WTC11 (cell line): ENCODE measurements around the gene RIMS4.

ENCODE experiments used
- AFF4 ChIP-seq: sonication (generic); formaldehyde crosslinking; IDR thresholded peaks from 2 replicates; pipeline ENCODE4 v1.8.1; 2023; ENCODE audit warnings: mild to moderate bottlenecking, missing genetic modification reagents, borderline replicate concordance
- ATF2 ChIP-seq: sonication (generic); formaldehyde crosslinking; IDR thresholded peaks from 2 replicates; pipeline ENCODE4 v1.8.1; 2022; ENCODE audit warnings: low read depth, missing genetic modification reagents, borderline replicate concordance
- CREB1 ChIP-seq: sonication (generic); formaldehyde crosslinking; IDR thresholded peaks from 2 replicates; pipeline ENCODE4 v1.8.0; 2023; ENCODE audit warnings: mild to moderate bottlenecking, missing genetic modification reagents
- CTCF ChIP-seq: fragments of 200-600 bp; IDR thresholded peaks from 2 replicates; pipeline ENCODE4 v1.8.0; 2022; ENCODE audit warnings: antibody characterized with exemption
- NR1H2 ChIP-seq: sonication (generic); formaldehyde crosslinking; IDR thresholded peaks from 2 replicates; pipeline ENCODE4 v1.9.0; 2021; ENCODE audit warnings: mild to moderate bottlenecking, moderate library complexity, missing genetic modification reagents

GRCh38 chr20:44790638-44791393, 19.5 kb downstream of the RIMS4 start:
- TF ChIP-seq AFF4 (CRISPR knock-in tag) = no peak
- TF ChIP-seq ATF2 = no peak
- TF ChIP-seq CTCF = no peak
- TF ChIP-seq CREB1 (CRISPR knock-in tag) = no peak
- TF ChIP-seq NR1H2 (CRISPR knock-in tag) = no peak
